WTC11 (cell line): ENCODE results near the gene LAMA1. TPM values are rescaled to one million over a fixed set of nuclear protein-coding genes. Genes with fewer than 3 reads are reported as not detected.

ENCODE experiments used
- ATAC-seq: fragments of 200-7000 bp; cut with Tn5 transposase; 2 replicates; pipeline ENCODE4 v1.10.0; 2021; ENCODE audit warnings: mild to moderate bottlenecking, moderate library complexity
- CTCF ChIA-PET: fragments of 300-600 bp; sonication (Branson Sonifier 250); formaldehyde crosslinking; loops from one replicate; lab custom pipeline; 2021; ENCODE audit warnings: antibody characterized with exemption; lab: Charles Lee
- POLR2A ChIA-PET: fragments of 350-600 bp; sonication (Branson Sonifier 250); formaldehyde crosslinking; loops from one replicate; lab custom pipeline; 2021; ENCODE audit warnings: antibody characterized with exemption; lab: Charles Lee
- DNase-seq: peaks from one replicate; pipeline ENCODE4 v3.0.0; 2021; ENCODE audit warnings: low spot score
- H3K27ac Mint-ChIP-seq: 2 replicates; pipeline ENCODE4 v1.8.0; 2021; ENCODE audit warnings: mixed read lengths
- H3K27me3 Mint-ChIP-seq: 2 replicates; pipeline ENCODE4 v1.8.0; 2021; ENCODE audit warnings: low read depth, mild to moderate bottlenecking, moderate library complexity, mixed read lengths
- H3K36me3 Mint-ChIP-seq: 2 replicates; pipeline ENCODE4 v1.8.0; 2021; ENCODE audit warnings: mixed read lengths
- H3K4me1 Mint-ChIP-seq: 2 replicates; pipeline ENCODE4 v1.8.0; 2022; ENCODE audit warnings: mixed read lengths
- H3K4me3 Mint-ChIP-seq: 2 replicates; pipeline ENCODE4 v1.8.0; 2021; ENCODE audit warnings: mild to moderate bottlenecking, moderate library complexity, mixed read lengths
- H3K9me3 Mint-ChIP-seq: 2 replicates; pipeline ENCODE4 v1.8.0; 2021; ENCODE audit warnings: mixed read lengths
- CBFB ChIP-seq: sonication (generic); formaldehyde crosslinking; IDR thresholded peaks from 2 replicates; pipeline ENCODE4 v1.8.1; 2022; ENCODE audit warnings: mild to moderate bottlenecking, low read depth, missing genetic modification reagents
- E2F1 ChIP-seq: sonication (generic); formaldehyde crosslinking; IDR thresholded peaks from 2 replicates; pipeline ENCODE4 v1.8.0; 2022; ENCODE audit warnings: mild to moderate bottlenecking, missing genetic modification reagents
- FOXP1 ChIP-seq: sonication (generic); formaldehyde crosslinking; IDR thresholded peaks from 2 replicates; pipeline ENCODE4 v1.8.0; 2022; ENCODE audit warnings: missing genetic modification reagents, mild to moderate bottlenecking, moderate library complexity, borderline replicate concordance
- GABPB1 ChIP-seq: sonication (generic); formaldehyde crosslinking; IDR thresholded peaks from 2 replicates; pipeline ENCODE4 v1.8.1; 2023; ENCODE audit warnings: mild to moderate bottlenecking, missing genetic modification reagents
- GTF2I ChIP-seq: fragments of 250-450 bp; sonication (Bioruptor Pico); conservative IDR thresholded peaks from 2 replicates; pipeline ENCODE4 v1.4.0; 2021; ENCODE audit warnings: mild to moderate bottlenecking
- HMGA2 ChIP-seq: fragments of 250-450 bp; sonication (Bioruptor Pico); IDR thresholded peaks from 2 replicates; pipeline ENCODE4 v1.4.0; 2021; ENCODE audit warnings: mild to moderate bottlenecking, moderate library complexity
- IRF1 ChIP-seq: sonication (generic); formaldehyde crosslinking; IDR thresholded peaks from 2 replicates; pipeline ENCODE4 v1.8.0; 2023; ENCODE audit warnings: missing genetic modification reagents
- JAZF1 ChIP-seq: fragments of 250-450 bp; sonication (Bioruptor Pico); IDR thresholded peaks from 2 replicates; pipeline ENCODE4 v1.9.0; 2021; ENCODE audit warnings: moderate library complexity, mild to moderate bottlenecking, inconsistent platforms
- KAT7 ChIP-seq: sonication (generic); formaldehyde crosslinking; IDR thresholded peaks from 2 replicates; pipeline ENCODE4 v1.8.1; 2023; ENCODE audit warnings: missing genetic modification reagents, mild to moderate bottlenecking, borderline replicate concordance
- MAX ChIP-seq: sonication (generic); formaldehyde crosslinking; IDR thresholded peaks from 2 replicates; pipeline ENCODE4 v1.8.0; 2022; ENCODE audit warnings: mild to moderate bottlenecking, missing genetic modification reagents
- SOX15 ChIP-seq: fragments of 250-450 bp; sonication (Bioruptor Pico); IDR thresholded peaks from 2 replicates; pipeline ENCODE4 v1.9.0; 2021; ENCODE audit warnings: mild to moderate bottlenecking
- TEAD1 ChIP-seq: sonication (generic); formaldehyde crosslinking; IDR thresholded peaks from 2 replicates; pipeline ENCODE4 v1.8.0; 2022; ENCODE audit warnings: mild to moderate bottlenecking, missing genetic modification reagents
- ZNF232 ChIP-seq: sonication (generic); formaldehyde crosslinking; IDR thresholded peaks from 2 replicates; pipeline ENCODE4 v1.8.0; 2022; ENCODE audit warnings: mild to moderate bottlenecking, missing genetic modification reagents
- ZNF281 ChIP-seq: sonication (generic); formaldehyde crosslinking; IDR thresholded peaks from 2 replicates; pipeline ENCODE4 v1.8.0; 2023; ENCODE audit warnings: mild to moderate bottlenecking, missing genetic modification reagents
- ZNF416 ChIP-seq: fragments of 250-450 bp; sonication (Bioruptor Pico); IDR thresholded peaks from 2 replicates; pipeline ENCODE4 v1.9.0; 2021; ENCODE audit warnings: mild to moderate bottlenecking, inconsistent platforms
- ZNF671 ChIP-seq: fragments of 250-450 bp; sonication (Bioruptor Pico); IDR thresholded peaks from 2 replicates; pipeline ENCODE4 v1.8.0; 2021; ENCODE audit warnings: mild to moderate bottlenecking
- total RNA-seq: library from RNA; stranded (reverse); gene quantifications from 3 replicates; pipeline ENCODE4 v1.2.3, GENCODE V29; 2021
- TF ChIP-seq, protein P1 (sequence below): sonication (generic); formaldehyde crosslinking; conservative IDR thresholded peaks from 2 replicates; pipeline ENCODE4 v1.8.1; 2023; ENCODE audit warnings: mild to moderate bottlenecking, low read depth, missing genetic modification reagents, moderate library complexity
- TF ChIP-seq, protein P2 (sequence below): sonication (generic); formaldehyde crosslinking; IDR thresholded peaks from 2 replicates; pipeline ENCODE4 v1.8.1; 2022; ENCODE audit warnings: mild to moderate bottlenecking, missing genetic modification reagents, moderate library complexity, borderline replicate concordance
- TF ChIP-seq, protein P3 (sequence below): sonication (generic); formaldehyde crosslinking; conservative IDR thresholded peaks from 2 replicates; pipeline ENCODE4 v1.8.1; 2022; ENCODE audit warnings: mild to moderate bottlenecking, missing genetic modification reagents
- TF ChIP-seq, protein P4 (sequence below): fragments of 250-450 bp; sonication (Bioruptor Pico); IDR thresholded peaks from 2 replicates; pipeline ENCODE4 v1.9.0; 2021; ENCODE audit warnings: mild to moderate bottlenecking, borderline replicate concordance

Gene LAMA1
- total RNA-seq, 1 experiment from 2014 or later, result 50.7 TPM

GRCh38 chr18:6942742-6943141 lies 174.9 kb downstream of the LAMA1 start:
- H3K9me3 Mint-ChIP-seq, result no peaks in the 10 kb centered on the region
- no peak for ATAC-seq

GRCh38 chr18:6941996-6942395 lies 175.6 kb downstream of the LAMA1 start:
- no peaks in the 10 kb centered on the region for H3K4me1 Mint-ChIP-seq
- H3K9me3 Mint-ChIP-seq, result no peaks in the 10 kb centered on the region
- no peak overlapping the region for H3K27ac Mint-ChIP-seq
- H3K27me3 Mint-ChIP-seq, result no peaks in the 10 kb centered on the region
- no peak overlapping the region for H3K4me3 Mint-ChIP-seq
- H3K36me3 Mint-ChIP-seq, result peaks cover 36% of the 10 kb centered on the region
- TF ChIP-seq MAX (CRISPR knock-in tag) (no peak), SOX15 (no peak), FOXP1 (CRISPR knock-in tag) (no peak), GTF2I (CRISPR knock-in tag) (no peak), GABPB1 (no peak), IRF1 (CRISPR knock-in tag) (no peak), ZNF416 (no peak)
- TF ChIP-seq, protein P1, sequence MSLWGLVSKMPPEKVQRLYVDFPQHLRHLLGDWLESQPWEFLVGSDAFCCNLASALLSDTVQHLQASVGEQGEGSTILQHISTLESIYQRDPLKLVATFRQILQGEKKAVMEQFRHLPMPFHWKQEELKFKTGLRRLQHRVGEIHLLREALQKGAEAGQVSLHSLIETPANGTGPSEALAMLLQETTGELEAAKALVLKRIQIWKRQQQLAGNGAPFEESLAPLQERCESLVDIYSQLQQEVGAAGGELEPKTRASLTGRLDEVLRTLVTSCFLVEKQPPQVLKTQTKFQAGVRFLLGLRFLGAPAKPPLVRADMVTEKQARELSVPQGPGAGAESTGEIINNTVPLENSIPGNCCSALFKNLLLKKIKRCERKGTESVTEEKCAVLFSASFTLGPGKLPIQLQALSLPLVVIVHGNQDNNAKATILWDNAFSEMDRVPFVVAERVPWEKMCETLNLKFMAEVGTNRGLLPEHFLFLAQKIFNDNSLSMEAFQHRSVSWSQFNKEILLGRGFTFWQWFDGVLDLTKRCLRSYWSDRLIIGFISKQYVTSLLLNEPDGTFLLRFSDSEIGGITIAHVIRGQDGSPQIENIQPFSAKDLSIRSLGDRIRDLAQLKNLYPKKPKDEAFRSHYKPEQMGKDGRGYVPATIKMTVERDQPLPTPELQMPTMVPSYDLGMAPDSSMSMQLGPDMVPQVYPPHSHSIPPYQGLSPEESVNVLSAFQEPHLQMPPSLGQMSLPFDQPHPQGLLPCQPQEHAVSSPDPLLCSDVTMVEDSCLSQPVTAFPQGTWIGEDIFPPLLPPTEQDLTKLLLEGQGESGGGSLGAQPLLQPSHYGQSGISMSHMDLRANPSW (CRISPR knock-in tag), result no peak
- POLR2A ChIA-PET, result no interaction called here
- no peak for ATAC-seq
- CTCF ChIA-PET, result interaction anchor here (0.7 to 2.2 kb wide), 3 partner anchors 22 to 1818 kb away, joined by 3 to 8 read pairs (median 7); no protein-coding TSS in a partner anchor
- DNase-seq, result no peak

More at GRCh38 chr18:6942742-6943141, 174.9 kb downstream of the LAMA1 start:
- DNase-seq, result no peak
- H3K4me3 Mint-ChIP-seq, result no peak overlapping the region
- H3K27me3 Mint-ChIP-seq, result no peaks in the 10 kb centered on the region
- ChIA-PET CTCF (interaction anchor here (1.9 kb wide), 1 partner anchor 235 kb away, joined by 7 read pairs; no protein-coding TSS in a partner anchor), POLR2A (no interaction called here)
- no peaks in the 10 kb centered on the region for H3K4me1 Mint-ChIP-seq
- H3K27ac Mint-ChIP-seq, result no peak overlapping the region
- TF ChIP-seq CBFB (CRISPR knock-in tag), result no peak
- TF ChIP-seq E2F1 (CRISPR knock-in tag), result no peak
- no peak for TF ChIP-seq HMGA2
- TF ChIP-seq TEAD1 (CRISPR knock-in tag), result no peak
- H3K36me3 Mint-ChIP-seq, result peaks cover 41% of the 10 kb centered on the region

- ChIA-PET CTCF (interaction anchor here (0.8 to 2.2 kb wide), 2 partner anchors 20 to 237 kb away, joined by 3 to 8 read pairs; no protein-coding TSS in a partner anchor), POLR2A (no interaction called here)
- Mint-ChIP-seq H3K27ac (no peak overlapping the region), H3K9me3 (no peaks in the 10 kb centered on the region), H3K36me3 (peaks cover 28% of the 10 kb centered on the region), H3K4me3 (no peak overlapping the region), H3K4me1 (no peaks in the 10 kb centered on the region), H3K27me3 (no peaks in the 10 kb centered on the region)
- ATAC-seq (no peak), DNase-seq (no peak)
- TF ChIP-seq KAT7 (CRISPR knock-in tag) (no peak), ZNF281 (no peak), ZNF232 (CRISPR knock-in tag) (no peak), JAZF1 (CRISPR knock-in tag) (no peak), ZNF671 (no peak)
- TF ChIP-seq, protein P2, sequence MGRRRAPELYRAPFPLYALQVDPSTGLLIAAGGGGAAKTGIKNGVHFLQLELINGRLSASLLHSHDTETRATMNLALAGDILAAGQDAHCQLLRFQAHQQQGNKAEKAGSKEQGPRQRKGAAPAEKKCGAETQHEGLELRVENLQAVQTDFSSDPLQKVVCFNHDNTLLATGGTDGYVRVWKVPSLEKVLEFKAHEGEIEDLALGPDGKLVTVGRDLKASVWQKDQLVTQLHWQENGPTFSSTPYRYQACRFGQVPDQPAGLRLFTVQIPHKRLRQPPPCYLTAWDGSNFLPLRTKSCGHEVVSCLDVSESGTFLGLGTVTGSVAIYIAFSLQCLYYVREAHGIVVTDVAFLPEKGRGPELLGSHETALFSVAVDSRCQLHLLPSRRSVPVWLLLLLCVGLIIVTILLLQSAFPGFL, result no peak
- TF ChIP-seq, protein P3, sequence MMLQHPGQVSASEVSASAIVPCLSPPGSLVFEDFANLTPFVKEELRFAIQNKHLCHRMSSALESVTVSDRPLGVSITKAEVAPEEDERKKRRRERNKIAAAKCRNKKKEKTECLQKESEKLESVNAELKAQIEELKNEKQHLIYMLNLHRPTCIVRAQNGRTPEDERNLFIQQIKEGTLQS (CRISPR knock-in tag), result no peak
- TF ChIP-seq, protein P4, sequence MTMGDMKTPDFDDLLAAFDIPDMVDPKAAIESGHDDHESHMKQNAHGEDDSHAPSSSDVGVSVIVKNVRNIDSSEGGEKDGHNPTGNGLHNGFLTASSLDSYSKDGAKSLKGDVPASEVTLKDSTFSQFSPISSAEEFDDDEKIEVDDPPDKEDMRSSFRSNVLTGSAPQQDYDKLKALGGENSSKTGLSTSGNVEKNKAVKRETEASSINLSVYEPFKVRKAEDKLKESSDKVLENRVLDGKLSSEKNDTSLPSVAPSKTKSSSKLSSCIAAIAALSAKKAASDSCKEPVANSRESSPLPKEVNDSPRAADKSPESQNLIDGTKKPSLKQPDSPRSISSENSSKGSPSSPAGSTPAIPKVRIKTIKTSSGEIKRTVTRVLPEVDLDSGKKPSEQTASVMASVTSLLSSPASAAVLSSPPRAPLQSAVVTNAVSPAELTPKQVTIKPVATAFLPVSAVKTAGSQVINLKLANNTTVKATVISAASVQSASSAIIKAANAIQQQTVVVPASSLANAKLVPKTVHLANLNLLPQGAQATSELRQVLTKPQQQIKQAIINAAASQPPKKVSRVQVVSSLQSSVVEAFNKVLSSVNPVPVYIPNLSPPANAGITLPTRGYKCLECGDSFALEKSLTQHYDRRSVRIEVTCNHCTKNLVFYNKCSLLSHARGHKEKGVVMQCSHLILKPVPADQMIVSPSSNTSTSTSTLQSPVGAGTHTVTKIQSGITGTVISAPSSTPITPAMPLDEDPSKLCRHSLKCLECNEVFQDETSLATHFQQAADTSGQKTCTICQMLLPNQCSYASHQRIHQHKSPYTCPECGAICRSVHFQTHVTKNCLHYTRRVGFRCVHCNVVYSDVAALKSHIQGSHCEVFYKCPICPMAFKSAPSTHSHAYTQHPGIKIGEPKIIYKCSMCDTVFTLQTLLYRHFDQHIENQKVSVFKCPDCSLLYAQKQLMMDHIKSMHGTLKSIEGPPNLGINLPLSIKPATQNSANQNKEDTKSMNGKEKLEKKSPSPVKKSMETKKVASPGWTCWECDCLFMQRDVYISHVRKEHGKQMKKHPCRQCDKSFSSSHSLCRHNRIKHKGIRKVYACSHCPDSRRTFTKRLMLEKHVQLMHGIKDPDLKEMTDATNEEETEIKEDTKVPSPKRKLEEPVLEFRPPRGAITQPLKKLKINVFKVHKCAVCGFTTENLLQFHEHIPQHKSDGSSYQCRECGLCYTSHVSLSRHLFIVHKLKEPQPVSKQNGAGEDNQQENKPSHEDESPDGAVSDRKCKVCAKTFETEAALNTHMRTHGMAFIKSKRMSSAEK (CRISPR knock-in tag), result no peak
These were observed 177.1 kb downstream of the LAMA1 start for GRCh38 chr18:6940451-6940850.
